ENCODE data around the gene UPK3B. TPM values are rescaled to one million over a fixed set of nuclear protein-coding genes. Genes with fewer than 3 reads are reported as not detected.
"Not testable (repeated sequence)": the region's sequence is repeated elsewhere in the genome, so short reads cannot be mapped to it uniquely, and the experiment has no call there.

UPK3B gene
- total RNA-seq, 1 experiment from 2014 or later, result not detected

- peak; percentile 2 for DNase-seq (ENCODE audit: low read depth)
These were observed 2.8 kb downstream of the UPK3B start for GRCh38 chr7:76512941-76513816.

- peak; percentile 0 for DNase-seq (ENCODE audit: low read depth)
These were observed 3.8 kb downstream of the UPK3B start for GRCh38 chr7:76513817-76514799.

- DNase-seq (ENCODE audit: low read depth), result peak; percentile 1
These were observed 4.8 kb downstream of the UPK3B start for GRCh38 chr7:76514926-76515771.

- DNase-seq (ENCODE audit: low read depth), result no peak
These were observed 5.7 kb downstream of the UPK3B start for GRCh38 chr7:76515999-76516443.

- DNase-seq (ENCODE audit: low read depth), result not testable (repeated sequence)
These were observed 6.6 kb downstream of the UPK3B start for GRCh38 chr7:76516932-76517331.

- not testable (repeated sequence) for DNase-seq (ENCODE audit: low read depth)
These were observed 15.8 kb downstream of the UPK3B start for GRCh38 chr7:76526183-76526582.

- not testable (repeated sequence) for DNase-seq (ENCODE audit: low read depth)
These were observed 21.3 kb downstream of the UPK3B start for GRCh38 chr7:76531643-76532042.

- DNase-seq (ENCODE audit: low read depth), result not testable (repeated sequence)
These were observed 32.8 kb downstream of the UPK3B start, which contains the start of gene SPDYE16 for GRCh38 chr7:76543197-76543596. Gene SPDYE16 (minus strand): TSS chr7:76543297. CDS start chr7:76541459, 1,838 bp downstream.

GRCh38 chr7:76549025-76549854 is 38.9 kb downstream of the UPK3B start:
- peak; percentile 89 for DNase-seq (ENCODE audit: low read depth)

GRCh38 chr7:76549855-76550248 is 39.5 kb downstream of the UPK3B start:
- DNase-seq (ENCODE audit: low read depth), result not testable (repeated sequence)

GRCh38 chr7:76551992-76552391 is 41.6 kb downstream of the UPK3B start:
- not testable (repeated sequence) for DNase-seq (ENCODE audit: low read depth)

GRCh38 chr7:76559685-76560084 is 49.3 kb downstream of the UPK3B start:
- not testable (repeated sequence) for DNase-seq (ENCODE audit: low read depth)

- not testable (repeated sequence) for DNase-seq (ENCODE audit: low read depth)
These were observed 49.8 kb downstream of the UPK3B start for GRCh38 chr7:76560157-76560556.

- not testable (repeated sequence) for DNase-seq (ENCODE audit: low read depth)
These were observed 51.0 kb downstream of the UPK3B start for GRCh38 chr7:76561342-76561741.

- DNase-seq (ENCODE audit: low read depth), result not testable (repeated sequence)
These were observed 54.6 kb downstream of the UPK3B start for GRCh38 chr7:76565001-76565400.

Measured in HT1080 (cell line).